Epidermal melanocyte (primary cell): Measurements from ENCODE around the gene DYRK4.
"Not testable (repeated sequence)": the region's sequence is repeated elsewhere in the genome, so short reads cannot be mapped to it uniquely, and the experiment has no call there.

ENCODE experiments used
- DNase-seq: peaks from one replicate; pipeline ENCODE4 v3.0.0; 2011; ENCODE audit warnings: low spot score; ENCODE audit not compliant: insufficient read length

DYRK4 gene

GRCh38 chr12:4562034-4562657, at the start of gene DYRK4:
Gene DYRK4 (plus strand): TSS chr12:4562208. CDS start chr12:4562246, 38 bp downstream.
- peak; percentile 53 for DNase-seq

- DNase-seq, result no peak
Measured at GRCh38 chr12:4518106-4518728, 43.8 kb upstream of the DYRK4 start.

- not testable (repeated sequence) for DNase-seq
Measured at GRCh38 chr12:4523443-4523842, 38.6 kb upstream of the DYRK4 start.

- DNase-seq, result no peak
Measured at GRCh38 chr12:4526923-4527546, 35.0 kb upstream of the DYRK4 start.

- DNase-seq, result no peak
Measured at GRCh38 chr12:4530160-4530559, 31.8 kb upstream of the DYRK4 start.

- DNase-seq, result no peak
Measured at GRCh38 chr12:4530982-4531586, 30.9 kb upstream of the DYRK4 start.

GRCh38 chr12:4535092-4535491, 26.9 kb upstream of the DYRK4 start:
- no peak for DNase-seq

GRCh38 chr12:4535871-4536270, 26.1 kb upstream of the DYRK4 start:
- DNase-seq, result no peak

GRCh38 chr12:4538207-4539160, 23.5 kb upstream of the DYRK4 start, which contains the start of gene RAD51AP1:
Gene RAD51AP1 (plus strand): TSS chr12:4538890. CDS start chr12:4538940, 50 bp downstream.
- peak; percentile 75 for DNase-seq

- no peak for DNase-seq
Measured at GRCh38 chr12:4539167-4539870, 22.7 kb upstream of the DYRK4 start.

GRCh38 chr12:4540170-4540569, 21.8 kb upstream of the DYRK4 start:
- DNase-seq, result no peak

- DNase-seq, result no peak
Measured at GRCh38 chr12:4540638-4541037, 21.4 kb upstream of the DYRK4 start.

GRCh38 chr12:4545195-4545594, 16.8 kb upstream of the DYRK4 start:
- no peak for DNase-seq

GRCh38 chr12:4552191-4552590, 9.8 kb upstream of the DYRK4 start:
- no peak for DNase-seq

GRCh38 chr12:4553943-4554342, 8.1 kb upstream of the DYRK4 start:
- no peak for DNase-seq

- no peak for DNase-seq
Measured at GRCh38 chr12:4555804-4556203, 6.2 kb upstream of the DYRK4 start.

- DNase-seq, result no peak
Measured at GRCh38 chr12:4556735-4557530, 5.1 kb upstream of the DYRK4 start.

- DNase-seq, result no peak
Measured at GRCh38 chr12:4557586-4557985, 4.4 kb upstream of the DYRK4 start.

- DNase-seq, result no peak
Measured at GRCh38 chr12:4558171-4558570, 3.8 kb upstream of the DYRK4 start.

GRCh38 chr12:4563336-4563735, 1.3 kb downstream of the DYRK4 start:
- DNase-seq, result no peak
